ENCODE data around the gene C1QTNF9. TPM values are rescaled to one million over a fixed set of nuclear protein-coding genes. Genes with fewer than 3 reads are reported as not detected.

The C1QTNF9 gene
- total RNA-seq, 6 experiments from 2014 or later, result 0.11 to 0.21 (median 0.17) TPM; not detected in 2

DNA sequence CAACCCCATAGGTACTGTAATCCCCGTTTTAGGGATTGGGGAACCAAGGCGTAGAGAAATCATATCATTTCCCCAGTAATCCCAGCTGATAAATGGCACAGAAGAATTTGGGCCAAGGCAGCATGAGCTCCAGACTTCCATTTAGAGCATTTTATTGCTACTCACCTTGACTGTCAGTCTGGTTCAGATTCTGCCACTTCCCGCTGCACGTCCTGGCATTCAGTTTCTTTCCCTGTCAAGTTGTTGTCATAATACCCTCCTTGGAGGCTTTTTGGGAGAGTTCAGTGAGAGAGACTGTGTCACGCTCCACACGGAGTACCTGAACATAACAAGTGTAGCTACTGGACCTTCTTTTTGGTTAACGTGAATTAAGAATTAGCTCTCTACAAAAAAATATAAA, 7.5 kb upstream of the C1QTNF9 start:
- intact Hi-C loops (cut with DNase I), result no loop called here
- no peak for TF ChIP-seq POLR2A (IDR thresholded peaks at IDR 0.05)
- TF ChIP-seq, protein P1, sequence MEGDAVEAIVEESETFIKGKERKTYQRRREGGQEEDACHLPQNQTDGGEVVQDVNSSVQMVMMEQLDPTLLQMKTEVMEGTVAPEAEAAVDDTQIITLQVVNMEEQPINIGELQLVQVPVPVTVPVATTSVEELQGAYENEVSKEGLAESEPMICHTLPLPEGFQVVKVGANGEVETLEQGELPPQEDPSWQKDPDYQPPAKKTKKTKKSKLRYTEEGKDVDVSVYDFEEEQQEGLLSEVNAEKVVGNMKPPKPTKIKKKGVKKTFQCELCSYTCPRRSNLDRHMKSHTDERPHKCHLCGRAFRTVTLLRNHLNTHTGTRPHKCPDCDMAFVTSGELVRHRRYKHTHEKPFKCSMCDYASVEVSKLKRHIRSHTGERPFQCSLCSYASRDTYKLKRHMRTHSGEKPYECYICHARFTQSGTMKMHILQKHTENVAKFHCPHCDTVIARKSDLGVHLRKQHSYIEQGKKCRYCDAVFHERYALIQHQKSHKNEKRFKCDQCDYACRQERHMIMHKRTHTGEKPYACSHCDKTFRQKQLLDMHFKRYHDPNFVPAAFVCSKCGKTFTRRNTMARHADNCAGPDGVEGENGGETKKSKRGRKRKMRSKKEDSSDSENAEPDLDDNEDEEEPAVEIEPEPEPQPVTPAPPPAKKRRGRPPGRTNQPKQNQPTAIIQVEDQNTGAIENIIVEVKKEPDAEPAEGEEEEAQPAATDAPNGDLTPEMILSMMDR (IDR thresholded peaks at IDR 0.05), result no peak
- H3K36me3 ChIP-seq, result peaks cover 0 to 80% (median 39%) of the 10 kb centered on the region in 4 donors

DNA sequence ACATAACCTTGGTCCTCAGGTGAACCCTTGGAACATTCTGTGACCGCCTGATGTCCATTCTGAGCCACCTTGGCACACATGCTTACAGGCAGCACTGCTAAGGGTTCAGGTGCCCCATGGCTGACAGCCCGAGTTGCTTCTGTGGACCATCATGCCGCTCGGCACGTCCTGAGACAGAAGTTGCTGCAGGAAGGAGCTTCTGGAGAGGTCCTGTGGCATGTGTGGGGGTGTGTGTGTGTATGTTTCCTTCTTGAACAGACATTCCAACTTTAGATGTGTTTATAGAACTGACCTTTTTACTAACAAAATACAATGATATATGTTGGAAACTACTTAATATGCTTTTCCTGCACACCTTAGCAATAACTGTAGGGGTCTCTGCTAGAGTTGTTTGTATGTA, 4.8 kb upstream of the C1QTNF9 start:
- intact Hi-C loops (cut with DNase I), result no loop called here
- peaks cover 0 to 53% (median 15%) of the 10 kb centered on the region in 4 donors for H3K36me3 ChIP-seq
- H3K4me1 ChIP-seq, result no peaks in the 10 kb centered on the region
- no peaks in the 10 kb centered on the region for H3K27me3 ChIP-seq
- DNase-seq, result no peak
- H3K4me3 ChIP-seq, result no peak overlapping the region
- ATAC-seq, result no peak
- WGBS (ENCODE audit: insufficient coverage, low coverage, low lambda C conversion rate, missing lambda C conversion rate), result 83% methylated on average over 1 of the region's 5 CpGs
- no peak overlapping the region for H3K27ac ChIP-seq
- no peaks in the 10 kb centered on the region for H3K9me3 ChIP-seq
- TF ChIP-seq, protein P1 (IDR thresholded peaks at IDR 0.05), result no peak
- no peak for TF ChIP-seq POLR2A (IDR thresholded peaks at IDR 0.05)

More for the DNA sequence above, 7.5 kb upstream of the C1QTNF9 start:
- H3K9me3 ChIP-seq, result no peaks in the 10 kb centered on the region
- no peak overlapping the region for H3K27ac ChIP-seq
- DNase-seq (no peak), ATAC-seq (no peak)
- no peaks in the 10 kb centered on the region for H3K4me1 ChIP-seq
- 84% methylated on average over 7 of the region's 7 CpGs for WGBS (ENCODE audit: insufficient coverage, low coverage, low lambda C conversion rate, missing lambda C conversion rate)
- H3K4me3 ChIP-seq, result no peak overlapping the region
- no peaks in the 10 kb centered on the region for H3K27me3 ChIP-seq

DNA sequence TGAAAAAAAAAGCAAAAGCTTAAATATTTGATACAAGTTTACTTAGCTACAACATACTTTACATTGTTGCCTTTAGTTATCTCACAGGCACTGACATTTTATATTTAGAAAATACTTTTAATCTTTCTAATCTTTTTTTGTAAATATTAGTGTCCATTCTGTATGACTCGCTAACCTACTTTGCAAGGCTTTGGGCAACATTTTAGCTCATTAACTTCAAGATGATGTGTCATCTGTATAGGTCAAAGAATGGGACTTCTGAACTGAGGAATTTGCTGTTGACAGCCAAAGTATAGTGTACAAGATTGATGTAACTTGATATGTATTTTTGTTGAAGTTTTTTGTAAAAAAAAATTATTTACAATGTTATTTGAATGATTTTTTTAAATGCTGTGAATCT, 2.7 kb upstream of the C1QTNF9 start:
- 100% methylated on average over 1 of the region's 1 CpG for WGBS (ENCODE audit: insufficient coverage, low coverage, low lambda C conversion rate, missing lambda C conversion rate)
- ATAC-seq, result no peak

DNA sequence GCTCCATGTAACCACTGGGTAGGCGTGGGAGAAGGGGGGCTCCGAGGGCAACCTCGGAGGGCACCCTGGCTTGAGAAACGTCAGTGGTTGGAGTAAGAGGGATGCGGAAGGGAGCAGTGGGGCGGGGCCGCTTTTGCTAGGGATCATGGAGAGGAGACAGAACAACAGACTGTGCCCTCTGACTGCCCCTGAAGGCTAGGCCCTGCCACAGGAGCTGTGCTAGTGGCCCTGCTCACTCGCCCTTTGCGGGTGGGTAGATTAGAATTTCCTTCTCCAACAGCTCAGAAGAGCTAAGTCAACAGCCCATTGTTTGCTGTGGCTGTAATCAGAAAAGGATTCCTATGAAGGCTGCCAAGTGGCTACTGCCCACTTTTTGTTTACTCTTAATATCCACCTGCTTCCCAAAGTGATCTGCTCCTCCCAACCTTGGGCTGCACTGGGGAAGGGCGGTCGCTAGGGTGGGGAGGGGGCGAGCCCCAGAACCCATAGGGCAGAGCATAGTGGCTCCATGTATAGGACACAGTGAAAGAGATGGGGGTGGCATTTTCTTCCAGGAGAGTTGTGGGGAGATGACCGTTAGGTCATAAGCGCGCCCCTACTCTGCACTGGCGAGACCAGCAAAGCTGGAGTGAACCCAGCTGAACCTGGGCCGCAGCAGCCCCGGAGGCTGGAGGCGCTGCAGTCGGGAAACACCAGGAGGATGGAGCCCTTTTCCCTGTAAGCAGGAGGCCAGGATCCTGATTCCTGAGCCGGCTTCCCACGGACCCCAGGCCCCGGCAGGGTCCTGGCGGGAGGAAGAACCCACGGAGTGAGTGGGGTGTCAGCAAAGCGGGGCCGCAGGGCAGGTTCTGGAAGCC, 1.9 kb upstream of the C1QTNF9 start:
- intact Hi-C loops (cut with DNase I), result no loop called here
- H3K9me3 ChIP-seq, result no peaks in the 10 kb centered on the region
- no peak overlapping the region for H3K4me3 ChIP-seq
- H3K27me3 ChIP-seq, result no peaks in the 10 kb centered on the region
- peaks cover 0 to 29% (median 7%) of the 10 kb centered on the region in 4 donors for H3K36me3 ChIP-seq
- H3K27ac ChIP-seq, result no peak overlapping the region
- peak; percentile 34 to 65 (median 58) for ATAC-seq
- DNase-seq, result no peak
- 62% methylated on average over 2 of the region's 27 CpGs for WGBS (ENCODE audit: insufficient coverage, low coverage, low lambda C conversion rate, missing lambda C conversion rate)
- no peaks in the 10 kb centered on the region for H3K4me1 ChIP-seq
- no peak for TF ChIP-seq POLR2A (IDR thresholded peaks at IDR 0.05)
- TF ChIP-seq, protein P1 (IDR thresholded peaks at IDR 0.05), result no peak

More for the DNA sequence above, 2.7 kb upstream of the C1QTNF9 start:
- Histone ChIP-seq H3K27ac (no peak overlapping the region), H3K4me3 (no peak overlapping the region), H3K9me3 (no peaks in the 10 kb centered on the region), H3K4me1 (no peaks in the 10 kb centered on the region), H3K36me3 (peaks cover 0 to 33% (median 7%) of the 10 kb centered on the region in 4 donors), H3K27me3 (no peaks in the 10 kb centered on the region)
- no peak for DNase-seq
- intact Hi-C loops (cut with DNase I), result no loop called here
- no peak for TF ChIP-seq POLR2A (IDR thresholded peaks at IDR 0.05)
- TF ChIP-seq, protein P1 (IDR thresholded peaks at IDR 0.05), result no peak

All from right lobe of liver (tissue), 6 donors.